ENCODE data around the gene RAMACL.

DNA sequence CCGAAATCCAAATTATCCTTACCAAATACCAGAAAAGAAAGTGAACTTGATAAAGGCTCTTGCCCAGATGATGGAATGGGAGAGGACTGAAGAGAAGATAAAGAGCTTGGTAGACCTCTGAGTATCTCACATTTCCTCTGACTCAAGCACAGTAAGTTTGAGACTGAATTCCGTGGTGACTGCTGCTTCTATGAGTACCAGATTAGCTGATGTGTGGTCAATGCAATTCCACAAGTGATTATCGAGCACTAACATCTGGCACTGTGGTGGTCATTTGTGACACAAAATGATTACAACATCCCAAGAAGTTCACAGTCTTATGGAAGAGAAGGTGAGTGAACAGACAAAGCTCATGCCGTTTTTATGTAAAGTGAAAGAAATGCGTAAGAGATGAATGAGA, 43.1 kb upstream of the RAMACL start:
- TF ChIP-seq, protein P1, sequence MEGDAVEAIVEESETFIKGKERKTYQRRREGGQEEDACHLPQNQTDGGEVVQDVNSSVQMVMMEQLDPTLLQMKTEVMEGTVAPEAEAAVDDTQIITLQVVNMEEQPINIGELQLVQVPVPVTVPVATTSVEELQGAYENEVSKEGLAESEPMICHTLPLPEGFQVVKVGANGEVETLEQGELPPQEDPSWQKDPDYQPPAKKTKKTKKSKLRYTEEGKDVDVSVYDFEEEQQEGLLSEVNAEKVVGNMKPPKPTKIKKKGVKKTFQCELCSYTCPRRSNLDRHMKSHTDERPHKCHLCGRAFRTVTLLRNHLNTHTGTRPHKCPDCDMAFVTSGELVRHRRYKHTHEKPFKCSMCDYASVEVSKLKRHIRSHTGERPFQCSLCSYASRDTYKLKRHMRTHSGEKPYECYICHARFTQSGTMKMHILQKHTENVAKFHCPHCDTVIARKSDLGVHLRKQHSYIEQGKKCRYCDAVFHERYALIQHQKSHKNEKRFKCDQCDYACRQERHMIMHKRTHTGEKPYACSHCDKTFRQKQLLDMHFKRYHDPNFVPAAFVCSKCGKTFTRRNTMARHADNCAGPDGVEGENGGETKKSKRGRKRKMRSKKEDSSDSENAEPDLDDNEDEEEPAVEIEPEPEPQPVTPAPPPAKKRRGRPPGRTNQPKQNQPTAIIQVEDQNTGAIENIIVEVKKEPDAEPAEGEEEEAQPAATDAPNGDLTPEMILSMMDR (IDR thresholded peaks at IDR 0.05; ENCODE audit: insufficient read depth, low read depth, low read length): no peak
- TF ChIP-seq EZH2 (IDR thresholded peaks at IDR 0.05; ENCODE audit: insufficient read depth, low read length): no peak

Measured in astrocyte (in vitro differentiated cells and primary cell).